SH-SY5Y (cell line): ENCODE measurements around the gene SQSTM1.

Experiments
- GATA2 ChIP-seq: IDR thresholded peaks from 2 replicates; pipeline ENCODE4 v1.6.1; 2011; ENCODE audit warnings: mild to moderate bottlenecking, low read depth, low read length
- GATA3 ChIP-seq: IDR thresholded peaks from 2 replicates; pipeline ENCODE4 v1.6.1; 2011; ENCODE audit warnings: low read depth, mild to moderate bottlenecking, low read length, moderate library complexity

DNA sequence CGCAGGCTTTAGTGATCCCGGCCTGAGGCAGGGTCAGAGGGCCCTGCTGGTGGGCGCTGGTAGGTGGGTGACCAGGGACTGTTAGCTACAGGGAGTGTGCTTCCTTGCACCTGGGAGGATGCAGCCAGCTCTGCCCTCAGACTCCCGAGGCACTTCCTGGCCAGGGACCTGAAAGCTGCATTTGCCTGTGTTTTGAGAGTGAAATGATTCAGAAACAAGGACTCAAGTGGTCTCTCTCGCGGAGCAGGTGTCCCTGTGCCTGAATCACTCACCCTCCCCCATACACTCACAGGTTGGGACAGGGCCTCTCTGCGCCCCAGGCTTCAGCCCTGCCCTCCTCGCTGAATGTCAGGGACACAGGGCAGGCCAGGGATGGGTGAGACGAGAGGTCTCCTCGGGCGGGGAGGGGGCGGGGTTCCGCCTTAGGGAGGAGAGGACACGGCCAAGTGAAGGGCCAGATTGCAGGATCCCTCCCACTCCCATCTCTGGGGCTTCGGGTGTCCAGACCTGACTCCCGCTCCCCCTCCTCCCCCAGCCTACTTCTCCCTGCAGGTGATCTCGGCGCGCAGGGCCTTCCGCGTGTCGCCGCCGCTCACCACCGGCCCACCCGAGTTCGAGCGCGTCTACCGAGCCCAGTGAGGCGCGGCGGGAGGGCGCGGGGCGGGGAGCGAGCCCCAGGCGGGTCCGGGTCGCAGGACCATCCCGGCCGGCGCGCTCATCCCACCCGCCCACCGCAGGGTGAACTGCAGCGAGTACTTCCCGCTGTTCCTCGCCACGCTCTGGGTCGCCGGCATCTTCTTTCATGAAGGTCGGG, 25.4 kb upstream of the SQSTM1 start:
- TF ChIP-seq GATA3 (no peak), GATA2 (no peak)
